ENCODE measurements around the gene VWA1.
"Not testable (repeated sequence)": the region's sequence is repeated elsewhere in the genome, so short reads cannot be mapped to it uniquely, and the experiment has no call there.

VWA1 gene

GRCh38 chr1:1459156-1459555 is 23.7 kb downstream of the VWA1 start:
- DNase-seq (ENCODE audit: low spot score) = not testable (repeated sequence)

- DNase-seq (ENCODE audit: low spot score) = not testable (repeated sequence)
Observed at GRCh38 chr1:1459711-1460110, 24.2 kb downstream of the VWA1 start.

GRCh38 chr1:1460540-1461130 is 25.1 kb downstream of the VWA1 start:
- no peak for DNase-seq (ENCODE audit: low spot score)

DNA sequence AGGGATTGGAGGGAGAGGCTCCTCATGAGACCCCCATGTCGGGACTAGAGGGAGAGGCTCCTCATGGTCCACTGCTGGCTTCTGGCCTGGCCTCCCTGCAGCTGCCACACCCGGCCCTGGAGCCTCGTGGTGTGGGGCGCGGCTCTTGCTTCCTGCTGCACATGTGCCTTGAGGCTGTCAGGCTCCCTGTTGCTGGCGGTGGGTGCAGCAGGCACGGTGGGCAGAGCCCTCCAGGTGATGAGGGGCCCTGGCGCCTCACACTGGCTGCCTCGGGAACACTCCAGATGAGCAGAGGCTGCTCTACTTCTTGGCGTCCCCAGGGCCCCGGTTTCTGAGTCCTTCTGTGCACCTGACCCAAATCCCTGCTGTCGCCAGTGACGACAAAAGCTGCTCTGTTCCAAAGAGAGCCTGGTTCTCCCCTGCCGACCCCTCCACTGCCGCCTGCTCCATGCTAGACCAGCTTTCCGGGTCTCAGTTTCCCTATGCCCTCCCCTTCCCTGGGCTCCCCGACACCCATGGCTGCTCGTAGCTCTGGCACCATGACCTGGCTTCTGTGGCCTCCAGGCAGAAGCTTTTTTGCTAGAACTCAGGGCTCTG is 26.3 kb downstream of the VWA1 start:
- DNase-seq (ENCODE audit: low spot score) = no peak

DNA sequence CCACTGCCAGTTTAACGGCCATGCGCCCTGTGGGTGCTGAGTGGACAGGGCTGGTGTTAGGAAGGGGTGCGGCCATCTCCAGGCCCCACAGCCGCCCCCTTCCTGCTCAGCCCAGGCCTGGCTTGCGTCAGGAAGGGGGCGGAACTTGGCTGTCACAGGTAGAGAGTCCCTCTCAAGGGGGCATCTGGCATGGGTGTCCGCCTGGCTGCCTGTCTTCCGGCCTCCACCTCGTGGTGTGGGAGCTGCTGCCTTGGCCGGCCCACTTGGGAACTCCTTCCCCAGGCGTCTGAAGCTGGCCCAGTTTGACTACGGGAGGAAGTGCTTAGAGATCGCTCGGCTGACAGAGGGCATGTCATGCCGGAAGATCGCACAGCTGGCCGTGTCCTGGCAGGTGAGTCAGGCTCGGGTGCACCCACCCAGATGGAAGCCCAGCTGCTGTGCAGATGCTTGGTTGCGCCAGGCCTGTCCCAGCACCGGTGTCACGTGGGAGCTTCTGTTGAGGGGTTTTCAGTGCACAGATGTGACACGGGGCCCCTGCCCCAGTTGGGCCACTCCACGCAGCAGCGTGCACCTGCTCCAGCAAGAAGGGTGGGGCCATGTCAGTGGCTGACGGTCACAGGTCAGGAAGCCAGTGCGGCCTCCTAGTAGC is 27.0 kb downstream of the VWA1 start:
- DNase-seq (ENCODE audit: low spot score) = no peak

GRCh38 chr1:1463312-1463711 is 27.8 kb downstream of the VWA1 start:
- DNase-seq (ENCODE audit: low spot score) = no peak

DNA sequence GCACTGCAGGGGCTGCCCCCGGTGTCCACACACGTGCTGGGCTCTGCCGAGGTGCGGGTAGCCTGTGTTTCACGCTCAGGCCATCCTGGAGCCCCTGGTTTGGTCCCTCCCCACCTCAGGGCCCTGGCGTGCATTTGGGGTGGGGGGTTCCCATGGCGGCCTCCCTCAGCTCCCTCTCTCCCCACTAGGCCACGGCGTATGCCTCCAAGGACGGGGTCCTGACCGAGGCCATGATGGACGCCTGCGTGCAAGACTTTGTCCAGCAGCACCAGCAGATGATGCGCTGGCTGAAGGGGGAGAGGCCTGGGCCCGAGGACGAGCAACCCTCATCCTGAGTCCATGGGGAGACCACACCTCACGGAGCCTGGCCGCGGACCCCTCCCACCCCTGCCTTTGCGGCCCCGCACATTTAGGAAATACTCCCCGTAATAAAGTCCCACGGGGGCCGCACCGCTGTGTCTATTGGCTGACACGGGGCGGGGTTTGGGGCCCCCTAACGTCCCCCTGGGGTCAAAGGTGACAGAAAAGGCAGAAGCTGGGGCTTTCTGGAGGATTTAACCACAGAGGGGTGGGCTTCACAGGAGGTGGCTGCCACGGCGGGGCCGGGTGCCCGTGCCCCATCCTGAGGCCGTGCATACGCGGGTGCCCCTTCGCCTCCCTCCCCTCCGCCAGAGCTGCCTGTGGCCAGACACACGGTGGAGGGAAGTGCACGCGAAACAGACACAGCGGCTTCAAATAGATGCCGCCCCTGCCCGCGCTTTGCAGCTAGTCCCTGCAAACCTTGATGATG is 32.9 kb downstream of the VWA1 start:
- not testable (repeated sequence) for DNase-seq (ENCODE audit: low spot score)

GRCh38 chr1:1470626-1471388 is 35.3 kb downstream of the VWA1 start:
- DNase-seq (ENCODE audit: low spot score) = no peak

- DNase-seq (ENCODE audit: low spot score) = peak; percentile 91
Observed at GRCh38 chr1:1471389-1472052, 36.0 kb downstream of the VWA1 start, which contains the start of gene ATAD3B. TSS of gene ATAD3B (plus strand) at chr1:1471765. CDS start at chr1:1471885, 120 bp downstream.

- not testable (repeated sequence) for DNase-seq (ENCODE audit: low spot score)
Observed at GRCh38 chr1:1472053-1472876, 36.8 kb downstream of the VWA1 start.

DNA sequence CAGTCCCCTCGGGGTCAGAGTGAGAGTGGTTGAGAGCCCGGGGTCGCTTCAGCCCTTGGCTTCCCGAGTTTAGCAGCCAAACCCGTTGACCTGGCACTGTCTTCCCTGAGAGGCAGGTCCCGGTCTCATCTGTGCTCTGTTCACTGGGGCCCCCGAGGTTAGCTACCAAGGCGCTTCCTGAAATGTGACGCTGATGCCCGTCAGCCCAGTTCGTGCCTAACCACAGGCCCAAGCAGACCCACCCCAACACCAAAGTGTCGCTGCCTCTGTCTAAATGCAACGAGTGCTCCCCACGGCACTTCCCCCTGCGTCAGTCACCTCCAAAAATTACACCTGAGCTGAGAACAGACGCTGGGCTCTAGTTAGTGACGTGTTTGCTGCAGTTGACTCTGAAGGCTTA is 40.5 kb downstream of the VWA1 start:
- DNase-seq (ENCODE audit: low spot score) = not testable (repeated sequence)

DNA sequence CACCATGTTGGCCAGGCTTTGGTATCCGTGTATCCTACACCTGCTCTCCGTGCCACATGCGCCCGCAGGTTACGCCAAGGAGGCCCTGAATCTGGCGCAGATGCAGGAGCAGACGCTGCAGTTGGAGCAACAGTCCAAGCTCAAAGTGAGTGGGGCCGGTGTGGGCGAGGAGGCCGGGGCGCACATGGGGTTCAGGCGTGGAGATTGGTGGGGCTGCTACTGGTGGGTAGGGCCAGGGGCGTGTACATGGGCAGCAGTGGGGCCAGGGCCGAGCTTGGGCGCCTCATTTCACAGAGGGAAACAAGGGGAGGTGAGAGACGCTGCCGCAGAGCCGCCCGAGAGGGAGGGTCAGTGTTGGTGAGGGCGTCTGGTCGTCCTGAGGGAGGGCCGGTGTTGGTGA is 41.7 kb downstream of the VWA1 start:
- DNase-seq (ENCODE audit: low spot score) = no peak

DNA sequence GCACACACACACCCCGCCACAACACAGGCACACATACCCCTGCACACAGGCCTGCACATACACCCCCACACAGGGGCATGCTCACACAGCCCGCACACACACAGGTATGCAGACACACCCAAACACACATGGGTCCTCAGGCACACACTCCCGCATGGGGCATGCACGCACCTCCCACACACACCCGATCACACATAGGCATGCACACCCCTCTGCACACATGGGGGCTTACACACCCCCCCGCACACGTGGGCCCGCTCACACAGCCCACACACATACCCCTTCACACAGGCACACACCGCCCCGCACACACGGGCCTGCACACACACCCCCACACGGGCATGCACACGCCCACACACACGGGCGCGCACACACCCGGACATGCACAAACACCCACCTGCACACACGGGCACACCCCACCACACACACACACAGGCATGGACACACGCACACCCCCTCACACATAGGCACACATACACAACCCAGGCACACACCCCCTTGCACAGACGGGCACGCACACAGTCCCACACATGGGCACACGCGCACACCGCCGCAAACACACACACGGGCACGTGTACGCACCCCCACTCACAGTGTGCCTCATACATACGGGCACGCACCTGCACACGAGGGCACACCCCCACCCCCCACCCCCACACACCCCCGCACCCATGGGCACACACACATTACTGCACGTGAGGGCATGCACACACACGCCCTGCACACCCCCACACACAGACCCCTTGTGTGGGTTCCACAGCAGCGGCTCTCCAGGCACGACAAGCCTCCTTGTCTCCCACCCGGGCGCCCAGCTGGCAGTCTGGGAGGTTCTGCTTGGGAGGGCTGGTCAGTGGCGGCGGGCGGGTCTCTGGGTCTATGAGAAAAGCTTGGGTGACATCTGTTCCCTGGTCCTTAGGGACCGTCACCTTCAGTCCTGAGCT is 44.3 kb downstream of the VWA1 start:
- DNase-seq (ENCODE audit: low spot score) = no peak

DNA sequence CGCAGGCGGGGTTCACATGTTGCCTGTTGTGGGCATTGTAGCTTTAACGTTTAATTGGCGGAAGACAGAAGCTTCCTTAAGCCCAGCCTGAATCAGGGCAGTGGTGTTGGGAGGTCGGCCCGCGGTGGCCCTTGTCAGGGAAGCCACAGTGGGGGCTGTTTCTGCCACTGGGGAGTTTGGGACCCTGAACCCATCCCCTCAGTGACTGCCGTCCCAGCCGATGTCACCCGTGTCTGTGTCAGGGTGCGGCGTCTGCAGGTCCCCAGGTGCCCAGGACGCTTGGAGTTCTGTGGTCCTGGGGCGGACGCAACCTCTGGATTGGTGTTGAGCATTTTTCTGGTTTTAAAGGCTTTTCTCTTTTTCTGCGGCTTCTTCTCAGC is 45.0 kb downstream of the VWA1 start:
- not testable (repeated sequence) for DNase-seq (ENCODE audit: low spot score)

- DNase-seq (ENCODE audit: low spot score) = not testable (repeated sequence)
Observed at GRCh38 chr1:1481811-1482210, 46.3 kb downstream of the VWA1 start.

- no peak for DNase-seq (ENCODE audit: low spot score)
Observed at GRCh38 chr1:1482856-1483255, 47.4 kb downstream of the VWA1 start.

- no peak for DNase-seq (ENCODE audit: low spot score)
Observed at GRCh38 chr1:1483714-1484113, 48.2 kb downstream of the VWA1 start.

DNA sequence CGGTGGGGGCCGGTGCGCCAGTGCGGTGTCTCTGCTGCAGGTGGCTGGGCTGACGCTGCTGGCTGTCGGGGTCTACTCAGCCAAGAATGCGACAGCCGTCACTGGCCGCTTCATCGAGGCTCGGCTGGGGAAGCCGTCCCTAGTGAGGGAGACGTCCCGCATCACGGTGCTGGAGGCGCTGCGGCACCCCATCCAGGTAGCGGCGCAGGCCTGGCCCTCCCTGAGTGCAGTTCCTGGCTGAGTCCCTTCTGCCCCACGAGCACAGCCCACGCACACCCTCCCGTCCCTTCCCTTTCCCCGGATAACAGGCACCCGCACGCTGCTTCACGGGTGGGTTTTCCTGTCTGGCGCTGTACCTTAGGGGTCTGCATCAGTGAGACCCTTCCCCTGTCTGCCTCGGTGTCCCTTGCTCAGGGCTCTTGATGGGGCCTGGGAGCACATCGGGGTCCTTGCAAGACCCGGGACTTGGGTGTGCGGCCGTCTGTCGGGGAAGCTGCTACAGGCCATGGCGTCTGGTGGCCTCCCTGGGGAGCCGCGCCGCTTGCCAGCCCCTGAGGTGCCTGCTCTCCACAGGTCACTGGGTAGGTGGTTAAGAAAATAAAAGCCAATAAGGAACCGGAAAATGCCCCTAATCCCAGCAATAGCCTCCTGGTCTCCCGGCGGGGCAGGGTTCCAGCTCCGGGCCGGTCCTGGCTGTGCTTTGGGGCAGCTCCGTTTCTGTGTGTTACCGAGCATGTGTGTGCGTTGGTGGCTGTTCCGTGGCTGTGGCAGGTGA is 49.7 kb downstream of the VWA1 start:
- DNase-seq (ENCODE audit: low spot score) = not testable (repeated sequence)

All from globus pallidus (tissue), 1 donor.